Keratinocyte (primary cell): ENCODE measurements around the gene CWF19L1.

ENCODE experiments used
- CTCF ChIP-seq, 3 experiments: IDR thresholded peaks in 1 of 3; conservative IDR thresholded peaks in 1 of 3; optimal IDR thresholded peaks in 1 of 3; 2 replicates in 2 of 3; 3 replicates in 1 of 3; pipeline versions ENCODE3 to v1.5.1; 2011; ENCODE audit warnings: low read length in 3 of 3, mild to moderate bottlenecking in 3 of 3, moderate library complexity in 2 of 3, control low read depth in 1 of 3, inconsistent platforms in 1 of 3; ENCODE audit not compliant: insufficient read depth in 2 of 3; ENCODE audit errors: extremely low read depth in 1 of 3
- EZH2 ChIP-seq: IDR thresholded peaks from one replicate; pipeline ENCODE4 v1.6.1; 2012; ENCODE audit warnings: inconsistent platforms, mild to moderate bottlenecking, low read length, moderate library complexity

GRCh38 chr10:100209303-100209702, 58.1 kb downstream of the CWF19L1 start:
- no peak for TF ChIP-seq CTCF (optimal IDR thresholded peaks at IDR 0.05 in 1 of 3, IDR thresholded peaks at IDR 0.05 in 1 of 3, conservative IDR thresholded peaks at IDR 0.05 in 1 of 3; ENCODE audit: extremely low read depth in 1 of 3, insufficient read depth in 2 of 3, low read length in 3 of 3)
- no peak for TF ChIP-seq EZH2
